Spleen (tissue), 3 donors: ENCODE data around the gene ATP6V0C.
"Not testable (repeated sequence)": the region's sequence is repeated elsewhere in the genome, so short reads cannot be mapped to it uniquely, and the experiment has no call there.

Experiments
- POLR2A ChIP-seq, 3 donors: fragments of 450-650 bp; IDR thresholded peaks; one replicate each; pipeline ENCODE4 v1.5.1; 2017; ENCODE audit warnings: antibody characterized with exemption in 3 of 3, mild to moderate bottlenecking in 1 of 3
- POLR2AphosphoS5 ChIP-seq, 3 donors: sonication (generic); formaldehyde crosslinking; IDR thresholded peaks; one replicate each; pipeline ENCODE4 v1.5.1; 2017; ENCODE audit warnings: antibody characterized with exemption in 3 of 3

GRCh38 chr16:2539192-2539844, 25.6 kb downstream of the ATP6V0C start:
- not testable (repeated sequence) for TF ChIP-seq POLR2A, POLR2AphosphoS5 (IDR thresholded peaks at IDR 0.05)
